ENCODE measurements around the gene ADAM22. TPM values are rescaled to one million over a fixed set of nuclear protein-coding genes. Genes with fewer than 3 reads are reported as not detected.

Gene ADAM22
- total and polyA plus RNA-seq, 2 of the 4 experiments (the other 2 are of a cell fraction) = 0.03 to 0.18 TPM

DNA sequence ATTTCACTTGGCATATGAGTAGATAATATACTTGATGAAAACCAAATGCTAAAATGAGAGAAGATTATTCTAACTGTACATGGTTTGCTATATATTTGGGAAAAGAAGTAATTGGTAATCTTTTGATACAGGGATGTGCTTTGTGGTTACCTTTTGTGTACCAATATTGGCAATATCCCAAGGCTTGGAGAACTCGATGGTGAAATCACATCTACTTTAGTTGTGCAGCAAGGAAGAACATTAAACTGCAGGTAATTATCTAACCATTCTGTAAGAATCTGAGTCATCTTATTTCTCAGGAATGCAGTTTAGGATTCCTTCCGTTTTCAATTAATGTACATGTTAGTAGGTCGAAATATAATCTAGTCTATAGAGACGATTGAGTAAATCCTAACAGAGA lies 221.7 kb downstream of the ADAM22 start:
- H3K9ac ChIP-seq (ENCODE audit: low read depth, low read length) = no peak overlapping the region
- H4K8ac ChIP-seq (ENCODE audit: low read depth in 2 of 2, low read length in 2 of 2) = no peak overlapping the region
- H2BK15ac ChIP-seq (ENCODE audit: low read depth, low read length) = no peak overlapping the region
- in situ Hi-C loops (cut with MboI; ENCODE audit: low sequenced_read_pairs) = no loop called here
- no peak overlapping the region for H2AK5ac ChIP-seq (ENCODE audit: low read depth, low read length)
- no TSS peak for BruUV-seq (replicated peaks)
- CTCF ChIA-PET = no interaction called here
- no peaks in the 10 kb centered on the region for H3K9me3 ChIP-seq (ENCODE audit: control insufficient read depth, insufficient read depth, low read length)
- H3K23ac ChIP-seq (ENCODE audit: low read depth, low read length) = no peak overlapping the region
- DNase-seq (no peak), ATAC-seq (ENCODE audit: low read depth) (no peak)
- H4K5ac ChIP-seq (ENCODE audit: low read depth, low read length) = no peak overlapping the region
- no peak overlapping the region for H2BK20ac ChIP-seq (ENCODE audit: low read depth, low read length)
- no peak overlapping the region for H4K91ac ChIP-seq (ENCODE audit: insufficient read depth, low read depth, low read length)
- no peak overlapping the region for H3K4me2 ChIP-seq (ENCODE audit: low read depth, low read length)
- TF ChIP-seq NFE2L2 (IDR thresholded peaks at IDR 0.05; ENCODE audit: low read depth, low read length) = no peak
- no peak for TF ChIP-seq POLR2A (IDR thresholded peaks at IDR 0.05; ENCODE audit: low read depth, low read length)
- no peak for TF ChIP-seq RFX5 (IDR thresholded peaks at IDR 0.05; ENCODE audit: low read depth, low read length)
- TF ChIP-seq, protein P1, sequence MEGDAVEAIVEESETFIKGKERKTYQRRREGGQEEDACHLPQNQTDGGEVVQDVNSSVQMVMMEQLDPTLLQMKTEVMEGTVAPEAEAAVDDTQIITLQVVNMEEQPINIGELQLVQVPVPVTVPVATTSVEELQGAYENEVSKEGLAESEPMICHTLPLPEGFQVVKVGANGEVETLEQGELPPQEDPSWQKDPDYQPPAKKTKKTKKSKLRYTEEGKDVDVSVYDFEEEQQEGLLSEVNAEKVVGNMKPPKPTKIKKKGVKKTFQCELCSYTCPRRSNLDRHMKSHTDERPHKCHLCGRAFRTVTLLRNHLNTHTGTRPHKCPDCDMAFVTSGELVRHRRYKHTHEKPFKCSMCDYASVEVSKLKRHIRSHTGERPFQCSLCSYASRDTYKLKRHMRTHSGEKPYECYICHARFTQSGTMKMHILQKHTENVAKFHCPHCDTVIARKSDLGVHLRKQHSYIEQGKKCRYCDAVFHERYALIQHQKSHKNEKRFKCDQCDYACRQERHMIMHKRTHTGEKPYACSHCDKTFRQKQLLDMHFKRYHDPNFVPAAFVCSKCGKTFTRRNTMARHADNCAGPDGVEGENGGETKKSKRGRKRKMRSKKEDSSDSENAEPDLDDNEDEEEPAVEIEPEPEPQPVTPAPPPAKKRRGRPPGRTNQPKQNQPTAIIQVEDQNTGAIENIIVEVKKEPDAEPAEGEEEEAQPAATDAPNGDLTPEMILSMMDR (conservative IDR thresholded peaks at IDR 0.05; ENCODE audit: low read depth, low read length) = no peak
- TF ChIP-seq BHLHE40 (IDR thresholded peaks at IDR 0.05; ENCODE audit: low read depth, low read length) = no peak
- TF ChIP-seq CEBPB (IDR thresholded peaks at IDR 0.05; ENCODE audit: low read depth, low read length) = no peak
- TF ChIP-seq, protein P2, sequence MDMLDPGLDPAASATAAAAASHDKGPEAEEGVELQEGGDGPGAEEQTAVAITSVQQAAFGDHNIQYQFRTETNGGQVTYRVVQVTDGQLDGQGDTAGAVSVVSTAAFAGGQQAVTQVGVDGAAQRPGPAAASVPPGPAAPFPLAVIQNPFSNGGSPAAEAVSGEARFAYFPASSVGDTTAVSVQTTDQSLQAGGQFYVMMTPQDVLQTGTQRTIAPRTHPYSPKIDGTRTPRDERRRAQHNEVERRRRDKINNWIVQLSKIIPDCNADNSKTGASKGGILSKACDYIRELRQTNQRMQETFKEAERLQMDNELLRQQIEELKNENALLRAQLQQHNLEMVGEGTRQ (IDR thresholded peaks at IDR 0.05; ENCODE audit: low read depth, low read length) = no peak
- no peak overlapping the region for H3K18ac ChIP-seq (ENCODE audit: low read depth, low read length)
- H2BK120ac ChIP-seq (ENCODE audit: low read depth, low read length) = no peak overlapping the region
- H4K20me1 ChIP-seq (ENCODE audit: insufficient read depth, low read length) = no peaks in the 10 kb centered on the region
- no peaks in the 10 kb centered on the region for H3K79me1 ChIP-seq (ENCODE audit: low read depth in 1 of 2, low read length in 2 of 2)
- POLR2A ChIA-PET (ENCODE audit: unreplicated experiment) = no interaction called here
- H3K27me3 ChIP-seq (ENCODE audit: control insufficient read depth, insufficient read depth, low read length) = no peaks in the 10 kb centered on the region
- intact Hi-C loops (cut with micrococcal nuclease) = loop anchor here (10.0 kb wide), 1 partner anchor 61 kb away; no protein-coding TSS in a partner anchor
- no peaks in the 10 kb centered on the region for H3K4me1 ChIP-seq (ENCODE audit: control insufficient read depth, insufficient read depth, low read length)
- dilution Hi-C loops (cut with HindIII; ENCODE audit: low sequenced_read_pairs, unreplicated experiment) = no loop called here
- H3K4ac ChIP-seq (ENCODE audit: low read depth, low read length) = no peak overlapping the region
- H2AFZ ChIP-seq (replicated peaks; ENCODE audit: low read length, poor library complexity) = no peak overlapping the region
- H3K56ac ChIP-seq (ENCODE audit: extremely low read depth, insufficient read depth, low read length) = no peak overlapping the region
- H3K27ac ChIP-seq (ENCODE audit: insufficient read depth, low read length) = no peak overlapping the region
- no CpG with 5 or more reads among the region's 4 CpGs for WGBS, 2 experiments (ENCODE audit: extremely low coverage in 2 of 2, insufficient read length in 1 of 2)
- no peaks in the 10 kb centered on the region for H3K36me3 ChIP-seq (ENCODE audit: control insufficient read depth, insufficient read depth, low read length)
- H3K14ac ChIP-seq (replicated peaks; ENCODE audit: low read depth, low read length) = no peak overlapping the region
- H3K4me3 ChIP-seq (ENCODE audit: insufficient read depth, low read depth, low read length) = no peak overlapping the region
- H2AK9ac ChIP-seq (replicated peaks; ENCODE audit: low read depth, low read length, poor library complexity) = no peak overlapping the region
- H3K9me1 ChIP-seq (ENCODE audit: insufficient read depth, low read length) = no peaks in the 10 kb centered on the region
- no peak overlapping the region for H2BK5ac ChIP-seq (ENCODE audit: low read depth, low read length, poor library complexity, severe bottlenecking)

Data from IMR-90 (cell line).